ENCODE measurements around the gene ECE2. TPM values are rescaled to one million over a fixed set of nuclear protein-coding genes. Genes with fewer than 3 reads are reported as not detected.

ECE2 gene
- total RNA-seq, 2 donors from 2014 or later, result not detected

DNA sequence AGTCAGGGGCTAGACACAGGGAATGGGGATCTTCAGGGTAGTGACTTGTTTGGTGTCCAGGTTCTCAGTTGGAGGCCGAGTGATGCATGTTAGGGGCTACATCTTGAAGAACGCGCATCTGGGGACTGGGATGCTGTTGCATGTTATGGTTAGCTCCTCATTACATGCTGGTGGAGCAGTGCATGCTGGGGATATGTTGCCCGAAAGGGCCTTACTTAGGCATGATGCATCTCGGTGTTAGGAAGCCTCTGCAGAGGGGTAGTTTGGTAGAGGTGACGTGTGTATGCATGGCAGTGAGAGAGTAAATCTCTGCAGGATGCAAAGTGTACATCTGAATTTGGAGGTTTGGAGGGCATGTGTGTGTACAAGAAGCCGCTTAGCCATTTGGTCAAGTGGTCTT lies 41.0 kb downstream of the ECE2 start:
- no peak for ATAC-seq

GRCh38 chr3:184317201-184317600 lies 41.4 kb downstream of the ECE2 start:
- Mint-ChIP-seq H3K4me1 (ENCODE audit: low read depth in 2 of 2) (peaks cover 34 to 41% of the 10 kb centered on the region in 2 donors), H3K36me3 (peaks cover 31% of the 10 kb centered on the region), H3K4me3 (peak overlapping the region; percentile 93), H3K9me3 (no peaks in the 10 kb centered on the region), H3K27me3 (no peaks in the 10 kb centered on the region), H3K27ac (peak overlapping the region; percentile 38 to 58)
- DNase-seq (ENCODE audit: low spot score) (no peak), ATAC-seq (no peak)

More for the DNA sequence above, 41.0 kb downstream of the ECE2 start:
- Mint-ChIP-seq H3K27me3 (no peaks in the 10 kb centered on the region), H3K4me1 (ENCODE audit: low read depth in 2 of 2) (peaks cover 34 to 41% of the 10 kb centered on the region in 2 donors), H3K9me3 (no peaks in the 10 kb centered on the region), H3K27ac (peak overlapping the region; percentile 58 to 71), H3K36me3 (peaks cover 27% of the 10 kb centered on the region), H3K4me3 (peak overlapping the region; percentile 93)
- no peak for DNase-seq (ENCODE audit: low spot score)

GRCh38 chr3:184320104-184320445 lies 44.3 kb downstream of the ECE2 start:
- Mint-ChIP-seq H3K36me3 (peaks cover 43% of the 10 kb centered on the region), H3K27ac (peak overlapping the region in 1 of 2 donors; percentile 53), H3K4me1 (ENCODE audit: low read depth in 2 of 2) (peaks cover 37 to 47% of the 10 kb centered on the region in 2 donors), H3K27me3 (no peaks in the 10 kb centered on the region), H3K9me3 (no peaks in the 10 kb centered on the region), H3K4me3 (no peak overlapping the region)
- DNase-seq (ENCODE audit: low spot score) (no peak), ATAC-seq (peak in 1 of 2 donors; percentile 36)

DNA sequence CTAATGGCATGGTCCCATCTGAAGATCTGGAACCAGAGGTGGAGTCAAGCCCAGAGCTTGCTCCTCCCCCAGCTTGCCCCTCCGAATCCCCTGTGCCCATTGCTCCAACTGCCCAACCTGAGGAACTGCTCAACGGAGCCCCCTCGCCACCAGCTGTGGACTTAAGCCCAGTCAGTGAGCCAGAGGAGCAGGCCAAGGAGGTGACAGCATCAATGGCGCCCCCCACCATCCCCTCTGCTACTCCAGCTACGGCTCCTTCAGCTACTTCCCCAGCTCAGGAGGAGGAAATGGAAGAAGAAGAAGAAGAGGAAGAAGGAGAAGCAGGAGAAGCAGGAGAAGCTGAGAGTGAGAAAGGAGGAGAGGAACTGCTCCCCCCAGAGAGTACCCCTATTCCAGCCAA lies 45.8 kb downstream of the ECE2 start:
- no peak for ATAC-seq
- Mint-ChIP-seq H3K4me1 (ENCODE audit: low read depth in 2 of 2) (peaks cover 32 to 40% of the 10 kb centered on the region in 2 donors), H3K36me3 (peaks cover 40% of the 10 kb centered on the region), H3K27me3 (no peaks in the 10 kb centered on the region), H3K9me3 (no peaks in the 10 kb centered on the region), H3K27ac (no peak overlapping the region), H3K4me3 (no peak overlapping the region)
- no peak for DNase-seq (ENCODE audit: low spot score)

GRCh38 chr3:184322731-184323487 lies 47.1 kb downstream of the ECE2 start:
- H3K27ac Mint-ChIP-seq, result peak overlapping the region in 1 of 2 donors; percentile 35
- H3K4me1 Mint-ChIP-seq (ENCODE audit: low read depth in 2 of 2), result peaks cover 24 to 30% of the 10 kb centered on the region in 2 donors
- H3K27me3 Mint-ChIP-seq, result no peaks in the 10 kb centered on the region
- DNase-seq (ENCODE audit: low spot score) (no peak), ATAC-seq (no peak)
- no peak overlapping the region for H3K4me3 Mint-ChIP-seq
- H3K36me3 Mint-ChIP-seq, result peaks cover 46% of the 10 kb centered on the region
- H3K9me3 Mint-ChIP-seq, result no peaks in the 10 kb centered on the region

GRCh38 chr3:184323696-184324095 lies 47.9 kb downstream of the ECE2 start:
- DNase-seq (ENCODE audit: low spot score), result no peak
- H3K4me3 Mint-ChIP-seq, result no peak overlapping the region
- peaks cover 25 to 27% of the 10 kb centered on the region in 2 donors for H3K4me1 Mint-ChIP-seq (ENCODE audit: low read depth in 2 of 2)
- no peaks in the 10 kb centered on the region for H3K9me3 Mint-ChIP-seq
- H3K36me3 Mint-ChIP-seq, result peaks cover 45% of the 10 kb centered on the region
- H3K27ac Mint-ChIP-seq, result no peak overlapping the region
- H3K27me3 Mint-ChIP-seq, result no peaks in the 10 kb centered on the region
- no peak for ATAC-seq

DNA sequence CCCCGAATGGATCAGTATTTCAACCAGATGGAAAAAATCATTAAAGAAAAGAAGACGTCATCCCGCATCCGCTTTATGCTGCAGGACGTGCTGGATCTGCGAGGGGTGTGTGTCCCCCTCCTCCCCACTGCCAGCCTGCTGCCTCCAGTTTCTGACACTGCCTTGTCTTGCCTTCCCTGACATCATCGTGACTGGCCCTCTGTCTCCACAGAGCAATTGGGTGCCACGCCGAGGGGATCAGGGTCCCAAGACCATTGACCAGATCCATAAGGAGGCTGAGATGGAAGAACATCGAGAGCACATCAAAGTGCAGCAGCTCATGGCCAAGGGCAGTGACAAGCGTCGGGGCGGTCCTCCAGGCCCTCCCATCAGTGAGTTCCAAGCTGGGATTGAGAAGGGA lies 49.4 kb downstream of the ECE2 start:
- Mint-ChIP-seq H3K4me3 (no peak overlapping the region), H3K27me3 (no peaks in the 10 kb centered on the region), H3K4me1 (ENCODE audit: low read depth in 2 of 2) (peaks cover 22 to 23% of the 10 kb centered on the region in 2 donors), H3K36me3 (peaks cover 57% of the 10 kb centered on the region), H3K9me3 (no peaks in the 10 kb centered on the region), H3K27ac (no peak overlapping the region)
- no peak for ATAC-seq
- no peak for DNase-seq (ENCODE audit: low spot score)

DNA sequence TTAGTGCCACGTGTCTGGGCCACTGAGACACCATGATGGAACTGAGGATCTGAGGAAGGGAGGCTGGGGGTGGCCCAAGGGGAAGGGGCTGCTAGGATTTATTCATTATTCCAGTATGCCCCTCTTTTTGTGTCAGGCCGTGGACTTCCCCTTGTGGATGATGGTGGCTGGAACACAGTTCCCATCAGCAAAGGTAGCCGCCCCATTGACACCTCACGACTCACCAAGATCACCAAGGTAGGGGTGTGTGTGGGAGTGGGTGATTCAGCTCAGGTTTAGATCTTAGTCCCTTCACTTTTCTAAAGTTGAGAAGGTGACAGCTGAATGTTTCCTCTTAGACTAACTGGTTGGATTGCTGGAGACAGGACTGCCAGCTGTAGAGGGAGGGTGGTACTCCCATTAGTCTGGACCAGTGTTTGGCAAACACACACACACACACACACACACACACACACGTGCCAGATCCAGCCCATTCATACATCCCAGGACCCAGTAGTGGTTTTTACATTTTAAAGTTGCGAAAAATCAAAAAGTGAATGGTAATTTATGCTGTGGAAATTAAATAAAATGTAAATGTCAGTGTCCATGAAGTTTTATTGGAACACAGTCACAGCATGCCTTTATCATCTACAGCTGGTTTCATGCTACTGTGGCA lies 50.0 kb downstream of the ECE2 start:
- H3K9me3 Mint-ChIP-seq, result no peaks in the 10 kb centered on the region
- DNase-seq (ENCODE audit: low spot score) (no peak), ATAC-seq (no peak)
- no peak overlapping the region for H3K4me3 Mint-ChIP-seq
- no peaks in the 10 kb centered on the region for H3K27me3 Mint-ChIP-seq
- H3K27ac Mint-ChIP-seq, result no peak overlapping the region
- peaks cover 20 to 21% of the 10 kb centered on the region in 2 donors for H3K4me1 Mint-ChIP-seq (ENCODE audit: low read depth in 2 of 2)
- peaks cover 55% of the 10 kb centered on the region for H3K36me3 Mint-ChIP-seq

DNA sequence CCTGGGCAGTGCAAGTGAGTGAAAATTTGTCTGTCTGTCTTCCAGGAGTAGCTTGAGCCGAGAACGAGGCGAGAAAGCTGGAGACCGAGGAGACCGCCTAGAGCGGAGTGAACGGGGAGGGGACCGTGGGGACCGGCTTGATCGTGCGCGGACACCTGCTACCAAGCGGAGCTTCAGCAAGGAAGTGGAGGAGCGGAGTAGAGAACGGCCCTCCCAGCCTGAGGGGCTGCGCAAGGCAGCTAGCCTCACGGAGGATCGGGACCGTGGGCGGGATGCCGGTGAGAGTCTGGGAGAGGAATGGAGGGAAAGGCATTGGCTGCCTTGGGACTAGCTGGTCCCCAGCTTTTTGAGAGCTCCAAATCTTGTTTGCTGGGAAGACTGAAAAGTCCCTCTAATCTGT lies 51.3 kb downstream of the ECE2 start:
- Mint-ChIP-seq H3K9me3 (no peaks in the 10 kb centered on the region), H3K27ac (peak overlapping the region in 1 of 2 donors; percentile 16), H3K4me3 (no peak overlapping the region), H3K27me3 (no peaks in the 10 kb centered on the region), H3K4me1 (ENCODE audit: low read depth in 2 of 2) (peaks cover 13 to 21% of the 10 kb centered on the region in 2 donors), H3K36me3 (peaks cover 47% of the 10 kb centered on the region)
- DNase-seq (ENCODE audit: low spot score) (no peak), ATAC-seq (no peak)

GRCh38 chr3:184328516-184328915 lies 52.7 kb downstream of the ECE2 start:
- Mint-ChIP-seq H3K36me3 (peaks cover 54% of the 10 kb centered on the region), H3K4me3 (no peak overlapping the region), H3K27ac (peak overlapping the region in 1 of 2 donors; percentile 25), H3K9me3 (no peaks in the 10 kb centered on the region), H3K4me1 (ENCODE audit: low read depth in 2 of 2) (peaks cover 27 to 34% of the 10 kb centered on the region in 2 donors), H3K27me3 (no peaks in the 10 kb centered on the region)
- DNase-seq (ENCODE audit: low spot score), result no peak
- no peak for ATAC-seq

DNA sequence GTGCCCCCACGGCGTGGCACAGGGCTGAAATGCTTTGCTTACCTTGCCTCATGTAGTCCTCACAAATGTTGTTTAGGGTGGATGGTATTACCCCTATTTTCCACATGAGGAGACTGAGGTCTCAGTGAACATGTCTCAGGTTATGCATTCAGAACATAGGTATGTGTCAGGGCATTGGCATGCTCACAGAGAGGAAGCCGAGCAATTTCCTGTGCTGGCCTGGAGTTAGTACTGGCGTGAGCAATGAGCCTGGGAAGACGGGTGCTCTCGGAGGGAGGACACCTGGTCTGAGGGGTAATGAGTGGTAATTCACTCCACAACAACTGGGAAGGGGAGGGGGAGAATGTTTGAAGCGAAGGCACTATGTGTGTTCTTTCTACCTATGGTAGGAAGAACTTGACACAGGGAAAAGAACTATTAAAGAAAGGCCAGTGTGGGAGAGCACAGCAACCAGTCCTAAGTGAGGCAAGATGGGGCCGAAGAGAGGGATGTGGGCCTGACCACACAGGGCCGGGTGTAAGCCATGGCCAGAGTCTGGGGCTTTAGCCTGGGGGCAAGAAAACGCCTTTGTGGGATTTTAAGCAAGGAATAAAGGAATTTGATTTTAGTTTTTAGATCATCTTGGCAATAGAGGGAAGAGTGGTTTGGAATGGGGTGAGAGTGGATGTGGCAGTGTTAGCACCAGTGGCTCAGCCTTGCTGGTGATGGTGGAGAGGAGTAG lies 56.7 kb downstream of the ECE2 start:
- peaks cover 51 to 53% of the 10 kb centered on the region in 2 donors for H3K4me1 Mint-ChIP-seq (ENCODE audit: low read depth in 2 of 2)
- no peak overlapping the region for H3K4me3 Mint-ChIP-seq
- ATAC-seq (no peak), DNase-seq (ENCODE audit: low spot score) (no peak)
- H3K27ac Mint-ChIP-seq, result peak overlapping the region; percentile 62 to 70
- H3K9me3 Mint-ChIP-seq, result no peaks in the 10 kb centered on the region
- peaks cover 42% of the 10 kb centered on the region for H3K36me3 Mint-ChIP-seq
- H3K27me3 Mint-ChIP-seq, result no peaks in the 10 kb centered on the region

DNA sequence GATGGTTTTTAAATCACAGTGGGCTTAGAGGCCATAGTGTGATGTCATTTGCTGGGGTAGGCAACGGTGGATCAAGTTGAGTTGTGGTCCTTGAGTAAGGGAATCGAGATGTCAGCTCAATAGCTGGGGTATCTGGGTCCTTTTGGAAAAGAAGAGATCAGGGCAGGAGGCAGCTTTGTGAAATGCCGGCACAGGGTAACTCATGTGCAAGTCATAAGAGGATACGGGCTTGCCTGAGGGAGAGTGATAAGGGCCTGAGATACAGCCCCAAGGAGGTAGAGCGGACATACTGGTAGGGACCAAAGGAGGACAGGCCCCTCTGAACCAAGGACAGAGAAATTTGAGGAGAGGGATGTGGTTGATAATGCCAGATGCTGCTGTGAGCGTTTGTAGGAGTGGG lies 57.4 kb downstream of the ECE2 start:
- no peak for ATAC-seq
- no peaks in the 10 kb centered on the region for H3K27me3 Mint-ChIP-seq
- peak overlapping the region; percentile 14 for H3K4me3 Mint-ChIP-seq
- no peaks in the 10 kb centered on the region for H3K9me3 Mint-ChIP-seq
- peaks cover 58 to 60% of the 10 kb centered on the region in 2 donors for H3K4me1 Mint-ChIP-seq (ENCODE audit: low read depth in 2 of 2)
- H3K27ac Mint-ChIP-seq, result peak overlapping the region; percentile 62 to 70
- H3K36me3 Mint-ChIP-seq, result peaks cover 40% of the 10 kb centered on the region
- no peak for DNase-seq (ENCODE audit: low spot score)

GRCh38 chr3:184333700-184334099 lies 57.9 kb downstream of the ECE2 start:
- Mint-ChIP-seq H3K4me3 (peak overlapping the region; percentile 14), H3K27ac (peak overlapping the region; percentile 62 to 70), H3K36me3 (peaks cover 38% of the 10 kb centered on the region), H3K27me3 (no peaks in the 10 kb centered on the region), H3K9me3 (no peaks in the 10 kb centered on the region), H3K4me1 (ENCODE audit: low read depth in 2 of 2) (peaks cover 57 to 58% of the 10 kb centered on the region in 2 donors)
- ATAC-seq (no peak), DNase-seq (ENCODE audit: low spot score) (no peak)

Measured in natural killer cell treated with Interleukin-12 subunit alpha and Interleukin-12 subunit beta and Interleukin-15 and Interleukin-18, amount 100 ng/mL, for 72 hours (primary cell).